ENCODE results near the gene STOX2. TPM values are rescaled to one million over a fixed set of nuclear protein-coding genes. Genes with fewer than 3 reads are reported as not detected.

STOX2 gene
- total and polyA plus RNA-seq, 3 experiments from 2014 or later, result not detected

GRCh38 chr4:184056877-184057276 is 151.8 kb downstream of the STOX2 start:
- peaks cover 14 to 30% of the 10 kb centered on the region in 2 donors for H3K27me3 Mint-ChIP-seq
- no peaks in the 10 kb centered on the region for H3K9me3 ChIP-seq (ENCODE audit: low read length)
- no peaks in the 10 kb centered on the region for H3K27me3 ChIP-seq (ENCODE audit: insufficient read depth, low read length, poor library complexity, severe bottlenecking)
- POLR2A ChIA-PET, result no interaction called here
- peaks cover 0 to 4% (median 0%) of the 10 kb centered on the region in 5 donors for H3K9me3 Mint-ChIP-seq
- H3K4me3 ChIP-seq (ENCODE audit: low read length), result no peak overlapping the region
- H3K4me1 ChIP-seq (ENCODE audit: insufficient read depth, low read length), result no peaks in the 10 kb centered on the region
- no peak overlapping the region for H3K4me3 Mint-ChIP-seq
- no peaks in the 10 kb centered on the region for H3K4me1 Mint-ChIP-seq
- no peak for DNase-seq
- no peaks in the 10 kb centered on the region for H3K36me3 ChIP-seq (ENCODE audit: insufficient read depth, low read length)
- no peak overlapping the region for H3K27ac ChIP-seq (ENCODE audit: low read depth, low read length)
- H3K27ac Mint-ChIP-seq, result no peak overlapping the region
- H3K36me3 Mint-ChIP-seq, result no peaks in the 10 kb centered on the region
- CTCF ChIA-PET, result no interaction called here

- POLR2A ChIA-PET, result no interaction called here
- CTCF ChIA-PET, result no interaction called here
- no peak for DNase-seq
These were observed 152.9 kb downstream of the STOX2 start for GRCh38 chr4:184058026-184058425.

GRCh38 chr4:184059099-184059498 is 154.0 kb downstream of the STOX2 start:
- H3K27ac ChIP-seq (ENCODE audit: low read depth, low read length), result no peak overlapping the region
- Mint-ChIP-seq H3K36me3 (no peaks in the 10 kb centered on the region), H3K4me3 (no peak overlapping the region), H3K4me1 (no peaks in the 10 kb centered on the region), H3K9me3 (no peaks in the 10 kb centered on the region), H3K27me3 (peaks cover 8 to 23% of the 10 kb centered on the region in 2 donors), H3K27ac (no peak overlapping the region)
- no peaks in the 10 kb centered on the region for H3K27me3 ChIP-seq (ENCODE audit: insufficient read depth, low read length, poor library complexity, severe bottlenecking)
- H3K4me1 ChIP-seq (ENCODE audit: insufficient read depth, low read length), result no peaks in the 10 kb centered on the region
- ChIA-PET CTCF (no interaction called here), POLR2A (no interaction called here)
- DNase-seq, result no peak
- H3K36me3 ChIP-seq (ENCODE audit: insufficient read depth, low read length), result no peaks in the 10 kb centered on the region
- H3K9me3 ChIP-seq (ENCODE audit: low read length), result no peaks in the 10 kb centered on the region
- H3K4me3 ChIP-seq (ENCODE audit: low read length), result no peak overlapping the region

More at GRCh38 chr4:184058026-184058425, 152.9 kb downstream of the STOX2 start:
- Histone ChIP-seq H3K27ac (ENCODE audit: low read depth, low read length) (no peak overlapping the region), H3K27me3 (ENCODE audit: insufficient read depth, low read length, poor library complexity, severe bottlenecking) (no peaks in the 10 kb centered on the region), H3K4me1 (ENCODE audit: insufficient read depth, low read length) (no peaks in the 10 kb centered on the region), H3K4me3 (ENCODE audit: low read length) (no peak overlapping the region), H3K9me3 (ENCODE audit: low read length) (no peaks in the 10 kb centered on the region), H3K36me3 (ENCODE audit: insufficient read depth, low read length) (no peaks in the 10 kb centered on the region)
- Mint-ChIP-seq H3K9me3 (no peaks in the 10 kb centered on the region), H3K27ac (no peak overlapping the region), H3K27me3 (peaks cover 12 to 26% of the 10 kb centered on the region in 2 donors), H3K4me3 (no peak overlapping the region), H3K4me1 (no peaks in the 10 kb centered on the region), H3K36me3 (no peaks in the 10 kb centered on the region)

GRCh38 chr4:184061582-184061981 is 156.5 kb downstream of the STOX2 start:
- no peaks in the 10 kb centered on the region for H3K9me3 Mint-ChIP-seq
- no peaks in the 10 kb centered on the region for H3K4me1 Mint-ChIP-seq
- no peak overlapping the region for H3K4me3 Mint-ChIP-seq
- no peaks in the 10 kb centered on the region for H3K36me3 Mint-ChIP-seq
- peaks cover 8 to 16% of the 10 kb centered on the region in 2 donors for H3K27me3 Mint-ChIP-seq
- no peak for DNase-seq
- CTCF ChIA-PET, result no interaction called here
- H3K9me3 ChIP-seq (ENCODE audit: low read length), result no peaks in the 10 kb centered on the region
- no peaks in the 10 kb centered on the region for H3K27me3 ChIP-seq (ENCODE audit: insufficient read depth, low read length, poor library complexity, severe bottlenecking)
- no peak overlapping the region for H3K4me3 ChIP-seq (ENCODE audit: low read length)
- no peak overlapping the region for H3K27ac Mint-ChIP-seq
- H3K27ac ChIP-seq (ENCODE audit: low read depth, low read length), result no peak overlapping the region
- H3K36me3 ChIP-seq (ENCODE audit: insufficient read depth, low read length), result no peaks in the 10 kb centered on the region
- POLR2A ChIA-PET, result no interaction called here
- H3K4me1 ChIP-seq (ENCODE audit: insufficient read depth, low read length), result no peaks in the 10 kb centered on the region

- no peak overlapping the region for H3K4me3 ChIP-seq (ENCODE audit: low read length)
- H3K36me3 ChIP-seq (ENCODE audit: insufficient read depth, low read length), result no peaks in the 10 kb centered on the region
- POLR2A ChIA-PET, result no interaction called here
- CTCF ChIA-PET, result no interaction called here
- no peak overlapping the region for H3K4me3 Mint-ChIP-seq
- H3K27ac Mint-ChIP-seq, result no peak overlapping the region
- no peak overlapping the region for H3K27ac ChIP-seq (ENCODE audit: low read depth, low read length)
- no peaks in the 10 kb centered on the region for H3K36me3 Mint-ChIP-seq
- DNase-seq, result no peak
- peaks cover 5 to 20% of the 10 kb centered on the region in 2 donors for H3K27me3 Mint-ChIP-seq
- H3K4me1 Mint-ChIP-seq, result no peaks in the 10 kb centered on the region
- H3K9me3 Mint-ChIP-seq, result no peaks in the 10 kb centered on the region
- H3K9me3 ChIP-seq (ENCODE audit: low read length), result no peaks in the 10 kb centered on the region
- no peaks in the 10 kb centered on the region for H3K4me1 ChIP-seq (ENCODE audit: insufficient read depth, low read length)
- H3K27me3 ChIP-seq (ENCODE audit: insufficient read depth, low read length, poor library complexity, severe bottlenecking), result no peaks in the 10 kb centered on the region
These were observed 157.7 kb downstream of the STOX2 start for GRCh38 chr4:184062769-184063168.

GRCh38 chr4:184064877-184065276 is 159.8 kb downstream of the STOX2 start:
- Histone ChIP-seq H3K27ac (ENCODE audit: low read depth, low read length) (no peak overlapping the region), H3K27me3 (ENCODE audit: insufficient read depth, low read length, poor library complexity, severe bottlenecking) (no peaks in the 10 kb centered on the region), H3K36me3 (ENCODE audit: insufficient read depth, low read length) (no peaks in the 10 kb centered on the region), H3K9me3 (ENCODE audit: low read length) (no peaks in the 10 kb centered on the region), H3K4me3 (ENCODE audit: low read length) (no peak overlapping the region), H3K4me1 (ENCODE audit: insufficient read depth, low read length) (no peaks in the 10 kb centered on the region)
- CTCF ChIA-PET, result no interaction called here
- POLR2A ChIA-PET, result no interaction called here
- peaks cover 0 to 2% (median 0%) of the 10 kb centered on the region in 5 donors for H3K9me3 Mint-ChIP-seq
- DNase-seq, result no peak
- no peaks in the 10 kb centered on the region for H3K4me1 Mint-ChIP-seq
- H3K36me3 Mint-ChIP-seq, result no peaks in the 10 kb centered on the region
- peaks cover 5 to 28% of the 10 kb centered on the region in 2 donors for H3K27me3 Mint-ChIP-seq
- no peak overlapping the region for H3K27ac Mint-ChIP-seq
- H3K4me3 Mint-ChIP-seq, result no peak overlapping the region

GRCh38 chr4:184066584-184067300 is 161.6 kb downstream of the STOX2 start:
- no peaks in the 10 kb centered on the region for H3K36me3 ChIP-seq (ENCODE audit: insufficient read depth, low read length)
- H3K4me1 ChIP-seq (ENCODE audit: insufficient read depth, low read length), result no peaks in the 10 kb centered on the region
- ChIA-PET POLR2A (no interaction called here), CTCF (no interaction called here)
- peaks cover 0 to 7% (median 3%) of the 10 kb centered on the region in 5 donors for H3K9me3 Mint-ChIP-seq
- H3K9me3 ChIP-seq (ENCODE audit: low read length), result no peaks in the 10 kb centered on the region
- DNase-seq, result no peak
- no peak overlapping the region for H3K4me3 ChIP-seq (ENCODE audit: low read length)
- no peaks in the 10 kb centered on the region for H3K36me3 Mint-ChIP-seq
- no peak overlapping the region for H3K27ac Mint-ChIP-seq
- H3K27me3 Mint-ChIP-seq, result peaks cover 1 to 28% of the 10 kb centered on the region in 2 donors
- H3K27ac ChIP-seq (ENCODE audit: low read depth, low read length), result no peak overlapping the region
- no peaks in the 10 kb centered on the region for H3K4me1 Mint-ChIP-seq
- no peaks in the 10 kb centered on the region for H3K27me3 ChIP-seq (ENCODE audit: insufficient read depth, low read length, poor library complexity, severe bottlenecking)
- no peak overlapping the region for H3K4me3 Mint-ChIP-seq

- H3K4me3 ChIP-seq (ENCODE audit: low read length), result no peak overlapping the region
- H3K9me3 ChIP-seq (ENCODE audit: low read length), result no peaks in the 10 kb centered on the region
- H3K27ac ChIP-seq (ENCODE audit: low read depth, low read length), result no peak overlapping the region
- H3K27me3 ChIP-seq (ENCODE audit: insufficient read depth, low read length, poor library complexity, severe bottlenecking), result no peaks in the 10 kb centered on the region
- Mint-ChIP-seq H3K27me3 (peaks cover 0 to 24% of the 10 kb centered on the region in 2 donors), H3K9me3 (peaks cover 5 to 10% (median 8%) of the 10 kb centered on the region in 5 donors), H3K36me3 (no peaks in the 10 kb centered on the region), H3K4me1 (no peaks in the 10 kb centered on the region), H3K4me3 (no peak overlapping the region), H3K27ac (no peak overlapping the region)
- DNase-seq, result no peak
- ChIA-PET CTCF (no interaction called here), POLR2A (no interaction called here)
- H3K4me1 ChIP-seq (ENCODE audit: insufficient read depth, low read length), result no peaks in the 10 kb centered on the region
- H3K36me3 ChIP-seq (ENCODE audit: insufficient read depth, low read length), result no peaks in the 10 kb centered on the region
These were observed 162.9 kb downstream of the STOX2 start for GRCh38 chr4:184067931-184068554.

Data from CD8-positive, alpha-beta memory T cell (primary cell).